SJSA1 (cell line): ENCODE data around the gene RARA. TPM values are rescaled to one million over a fixed set of nuclear protein-coding genes. Genes with fewer than 3 reads are reported as not detected.
A peak's percentile ranks its signal among the peaks of the same experiment; 100 is the strongest.

Experiments
- DNase-seq, 2 experiments: peaks; one replicate each; pipeline ENCODE4 v3.0.0-alpha.2; 2015 to 2020; ENCODE audit warnings: low spot score in 2 of 2, low read depth in 1 of 2
- H3K27ac ChIP-seq: fragments of 250-450 bp; sonication (Bioruptor Pico); 2 replicates; pipeline ENCODE4 v1.5.1; 2020; ENCODE audit warnings: mild to moderate bottlenecking, moderate library complexity
- H3K27me3 ChIP-seq: fragments of 250-450 bp; sonication (Bioruptor Pico); replicated peaks from 2 replicates; pipeline ENCODE4 v1.5.1; 2020; ENCODE audit warnings: mild to moderate bottlenecking, moderate library complexity
- H3K36me3 ChIP-seq: fragments of 250-450 bp; sonication (Bioruptor Pico); 2 replicates; pipeline ENCODE4 v1.5.1; 2020; ENCODE audit warnings: mild to moderate bottlenecking
- H3K4me1 ChIP-seq: fragments of 250-450 bp; sonication (Bioruptor Pico); replicated peaks from 2 replicates; pipeline ENCODE4 v1.6.1; 2021; ENCODE audit warnings: mild to moderate bottlenecking
- H3K4me3 ChIP-seq: fragments of 250-450 bp; sonication (Bioruptor Pico); 2 replicates; pipeline ENCODE4 v1.5.1; 2020; ENCODE audit warnings: mild to moderate bottlenecking
- H3K9me3 ChIP-seq: fragments of 250-450 bp; sonication (Bioruptor Pico); replicated peaks from 2 replicates; pipeline ENCODE4 v1.5.1; 2020; ENCODE audit warnings: mild to moderate bottlenecking
- total RNA-seq: library from RNA; depleted of rRNA; stranded (reverse); fragments of >200 nt; shearing (Covaris generic); gene quantifications from 2 replicates; pipeline ENCODE4 v1.2.3, GENCODE V29; 2014

RARA gene
- total RNA-seq, 1 experiment from 2014 or later: 38.5 TPM

- peak overlapping the region; percentile 36; the same call in 1 of the 2 replicates for H3K4me3 ChIP-seq
- H3K36me3 ChIP-seq: peaks cover 50% of the 10 kb centered on the region
- H3K4me1 ChIP-seq: peaks cover 86% of the 10 kb centered on the region
- no peaks in the 10 kb centered on the region for H3K27me3 ChIP-seq
- DNase-seq: peak; percentile 79 to 86
- no peaks in the 10 kb centered on the region for H3K9me3 ChIP-seq
- H3K27ac ChIP-seq: peak overlapping the region; percentile 98
Measured at GRCh38 chr17:40323391-40324381, 14.7 kb downstream of the RARA start.

- Histone ChIP-seq H3K36me3 (peaks cover 52% of the 10 kb centered on the region), H3K27ac (0 out of 2 replicates have a peak overlapping the region, but pooled peaks have one; percentile 7), H3K27me3 (no peaks in the 10 kb centered on the region), H3K4me1 (peaks cover 91% of the 10 kb centered on the region), H3K9me3 (no peaks in the 10 kb centered on the region), H3K4me3 (no peak overlapping the region)
- DNase-seq: no peak
Measured at GRCh38 chr17:40325156-40326013, 16.4 kb downstream of the RARA start.

GRCh38 chr17:40326014-40326831 is 17.2 kb downstream of the RARA start:
- Histone ChIP-seq H3K4me1 (peaks cover 91% of the 10 kb centered on the region), H3K36me3 (peaks cover 58% of the 10 kb centered on the region), H3K9me3 (no peaks in the 10 kb centered on the region), H3K27ac (0 out of 2 replicates have a peak overlapping the region, but pooled peaks have one; percentile 7), H3K27me3 (no peaks in the 10 kb centered on the region), H3K4me3 (no peak overlapping the region)
- no peak for DNase-seq

- no peak for DNase-seq
- no peaks in the 10 kb centered on the region for H3K27me3 ChIP-seq
- peaks cover 60% of the 10 kb centered on the region for H3K36me3 ChIP-seq
- no peak overlapping the region for H3K27ac ChIP-seq
- H3K4me3 ChIP-seq: no peak overlapping the region
- H3K9me3 ChIP-seq: no peaks in the 10 kb centered on the region
- peaks cover 91% of the 10 kb centered on the region for H3K4me1 ChIP-seq
Measured at GRCh38 chr17:40326832-40327199, 17.8 kb downstream of the RARA start.

GRCh38 chr17:40327244-40327729 is 18.3 kb downstream of the RARA start:
- no peak overlapping the region for H3K27ac ChIP-seq
- H3K4me3 ChIP-seq: no peak overlapping the region
- no peaks in the 10 kb centered on the region for H3K9me3 ChIP-seq
- H3K4me1 ChIP-seq: peaks cover 91% of the 10 kb centered on the region
- peaks cover 65% of the 10 kb centered on the region for H3K36me3 ChIP-seq
- DNase-seq: no peak
- H3K27me3 ChIP-seq: no peaks in the 10 kb centered on the region

- Histone ChIP-seq H3K9me3 (no peaks in the 10 kb centered on the region), H3K36me3 (peaks cover 70% of the 10 kb centered on the region), H3K4me3 (no peak overlapping the region), H3K27ac (no peak overlapping the region), H3K4me1 (peaks cover 91% of the 10 kb centered on the region), H3K27me3 (no peaks in the 10 kb centered on the region)
- no peak for DNase-seq
Measured at GRCh38 chr17:40327735-40328385, 18.9 kb downstream of the RARA start.

GRCh38 chr17:40328386-40328766 is 19.4 kb downstream of the RARA start:
- peaks cover 91% of the 10 kb centered on the region for H3K4me1 ChIP-seq
- no peak for DNase-seq
- no peak overlapping the region for H3K27ac ChIP-seq
- H3K36me3 ChIP-seq: peaks cover 76% of the 10 kb centered on the region
- no peaks in the 10 kb centered on the region for H3K9me3 ChIP-seq
- no peaks in the 10 kb centered on the region for H3K27me3 ChIP-seq
- H3K4me3 ChIP-seq: no peak overlapping the region

- Histone ChIP-seq H3K4me3 (no peak overlapping the region), H3K27ac (no peak overlapping the region), H3K4me1 (peaks cover 90% of the 10 kb centered on the region), H3K27me3 (no peaks in the 10 kb centered on the region), H3K36me3 (peaks cover 84% of the 10 kb centered on the region), H3K9me3 (no peaks in the 10 kb centered on the region)
- no peak for DNase-seq
Measured at GRCh38 chr17:40329839-40330794, 21.1 kb downstream of the RARA start.

- Histone ChIP-seq H3K9me3 (no peaks in the 10 kb centered on the region), H3K4me1 (peaks cover 90% of the 10 kb centered on the region), H3K27ac (no peak overlapping the region), H3K36me3 (peaks cover 87% of the 10 kb centered on the region), H3K4me3 (no peak overlapping the region), H3K27me3 (no peaks in the 10 kb centered on the region)
- no peak for DNase-seq
Measured at GRCh38 chr17:40330850-40331470, 22.0 kb downstream of the RARA start.

GRCh38 chr17:40331743-40332641 is 23.0 kb downstream of the RARA start:
- Histone ChIP-seq H3K4me3 (no peak overlapping the region), H3K4me1 (peaks cover 79% of the 10 kb centered on the region), H3K36me3 (peaks cover 88% of the 10 kb centered on the region), H3K27me3 (no peaks in the 10 kb centered on the region), H3K27ac (no peak overlapping the region), H3K9me3 (no peaks in the 10 kb centered on the region)
- DNase-seq: peak in 1 of 2 experiments; percentile 38
